NB4 (cell line): Measurements from ENCODE around the gene PKP1.

Experiments
- CTCF ChIP-seq: IDR thresholded peaks from one replicate; pipeline ENCODE4 v1.5.1; 2012; ENCODE audit warnings: low read depth, low read length
- MYC ChIP-seq: IDR thresholded peaks from 2 replicates; pipeline ENCODE4 v1.6.1; 2011; ENCODE audit warnings: low read depth, low read length

- TF ChIP-seq CTCF (peak; percentile 71), MYC (no peak)
Measured at GRCh38 chr1:201348211-201348566, 64.9 kb downstream of the PKP1 start.
